Uterus (tissue), 2 donors: Measurements from ENCODE around the gene STX11.

Experiments used
- POLR2A ChIP-seq, 2 donors: fragments of 450-650 bp; IDR thresholded peaks; one replicate each; pipeline ENCODE4 v1.6.1; 2016; ENCODE audit warnings: antibody characterized with exemption in 2 of 2, mild to moderate bottlenecking in 1 of 2, moderate library complexity in 1 of 2
- TF ChIP-seq, protein P1 (sequence below), 4 experiments: fragments of 200-600 bp in 2 of 4; fragments of 450-650 bp in 2 of 4; sonication (generic) in 2 of 4; IDR thresholded peaks; one replicate each; pipeline ENCODE4 v1.5.1; 2016 to 2019; ENCODE audit warnings: antibody characterized with exemption in 4 of 4, mild to moderate bottlenecking in 2 of 4, moderate library complexity in 1 of 4

DNA sequence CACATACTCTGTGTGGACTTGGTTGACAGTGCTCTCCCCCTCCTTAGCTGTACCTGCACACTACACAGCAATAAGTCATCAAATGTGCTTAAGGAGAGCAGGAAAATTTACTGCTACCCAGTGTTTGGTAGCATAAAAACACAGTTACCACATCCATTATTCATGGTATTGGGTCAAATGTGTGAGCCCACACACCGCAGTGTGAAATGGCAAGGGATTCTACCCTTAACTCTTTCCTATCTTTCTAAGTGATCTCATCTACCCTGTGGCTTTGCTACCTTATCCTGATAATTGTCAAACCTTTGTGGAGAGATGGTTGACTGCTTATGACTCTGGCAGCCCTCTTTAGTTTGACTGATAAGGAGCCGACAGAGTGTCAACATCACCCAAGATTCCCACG lies 47.6 kb downstream of the STX11 start:
- TF ChIP-seq, protein P1, sequence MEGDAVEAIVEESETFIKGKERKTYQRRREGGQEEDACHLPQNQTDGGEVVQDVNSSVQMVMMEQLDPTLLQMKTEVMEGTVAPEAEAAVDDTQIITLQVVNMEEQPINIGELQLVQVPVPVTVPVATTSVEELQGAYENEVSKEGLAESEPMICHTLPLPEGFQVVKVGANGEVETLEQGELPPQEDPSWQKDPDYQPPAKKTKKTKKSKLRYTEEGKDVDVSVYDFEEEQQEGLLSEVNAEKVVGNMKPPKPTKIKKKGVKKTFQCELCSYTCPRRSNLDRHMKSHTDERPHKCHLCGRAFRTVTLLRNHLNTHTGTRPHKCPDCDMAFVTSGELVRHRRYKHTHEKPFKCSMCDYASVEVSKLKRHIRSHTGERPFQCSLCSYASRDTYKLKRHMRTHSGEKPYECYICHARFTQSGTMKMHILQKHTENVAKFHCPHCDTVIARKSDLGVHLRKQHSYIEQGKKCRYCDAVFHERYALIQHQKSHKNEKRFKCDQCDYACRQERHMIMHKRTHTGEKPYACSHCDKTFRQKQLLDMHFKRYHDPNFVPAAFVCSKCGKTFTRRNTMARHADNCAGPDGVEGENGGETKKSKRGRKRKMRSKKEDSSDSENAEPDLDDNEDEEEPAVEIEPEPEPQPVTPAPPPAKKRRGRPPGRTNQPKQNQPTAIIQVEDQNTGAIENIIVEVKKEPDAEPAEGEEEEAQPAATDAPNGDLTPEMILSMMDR (IDR thresholded peaks at IDR 0.05), result no peak
- TF ChIP-seq POLR2A (IDR thresholded peaks at IDR 0.05), result no peak
